PC-3 (cell line): ENCODE data around the gene GPX3. TPM values are rescaled to one million over a fixed set of nuclear protein-coding genes. Genes with fewer than 3 reads are reported as not detected.

Experiments used
- ATAC-seq: fragments of 200-7000 bp; cut with Tn5 transposase; 2 replicates; pipeline ENCODE4 v1.9.1; 2020; ENCODE audit warnings: mild to moderate bottlenecking, moderate library complexity
- BruUV-seq: library from RNA; stranded (reverse); fragments of 400-500 nt; replicated peaks from 2 replicates; lab custom pipeline; 2021; lab: Mats Ljungman, UMichigan
- CTCF ChIA-PET: fragments of 300-600 bp; sonication (Branson Sonifier 250); formaldehyde crosslinking; loops from one replicate; lab custom pipeline; 2022; ENCODE audit warnings: antibody characterized with exemption; lab: Charles Lee
- POLR2A ChIA-PET: fragments of 300-600 bp; sonication (Branson Sonifier 250); formaldehyde crosslinking; loops from one replicate; lab custom pipeline; 2022; ENCODE audit warnings: antibody characterized with exemption; ENCODE audit not compliant: unreplicated experiment; lab: Charles Lee
- DNase-seq: peaks from one replicate; pipeline ENCODE4 v3.0.0-alpha.2; 2015
- H2AFZ ChIP-seq: fragments of 300-600 bp; sonication (generic); 2 replicates; pipeline ENCODE4 v1.6.0; 2016; ENCODE audit warnings: antibody characterized with exemption, low read length
- H3F3A ChIP-seq: fragments of 300-600 bp; sonication (generic); one replicate; pipeline ENCODE4 v1.6.0; 2017; ENCODE audit warnings: antibody characterized with exemption, low read length, control low read depth, mild to moderate bottlenecking; ENCODE audit not compliant: unreplicated experiment
- H3K27ac ChIP-seq: fragments of 300-600 bp; sonication (generic); 2 replicates; pipeline ENCODE4 v1.5.1; 2016; ENCODE audit warnings: mild to moderate bottlenecking, low read length
- H3K27me3 ChIP-seq: fragments of 300-600 bp; sonication (generic); 2 replicates; pipeline ENCODE4 v1.6.1; 2016; ENCODE audit warnings: low read length, mixed read lengths
- H3K36me3 ChIP-seq: fragments of 300-600 bp; sonication (generic); 2 replicates; pipeline ENCODE4 v1.6.1; 2016; ENCODE audit warnings: low read depth, mixed run types, low read length, mixed read lengths
- H3K4me1 ChIP-seq: fragments of 300-600 bp; sonication (generic); 2 replicates; pipeline ENCODE4 v1.5.1; 2016; ENCODE audit warnings: low read length; ENCODE audit not compliant: insufficient read depth
- H3K4me2 ChIP-seq: fragments of 300-600 bp; sonication (generic); 2 replicates; pipeline ENCODE4 v1.6.0; 2016; ENCODE audit warnings: low read length
- H3K4me3 ChIP-seq: fragments of 300-600 bp; sonication (generic); 2 replicates; pipeline ENCODE4 v1.5.1; 2016; ENCODE audit warnings: mild to moderate bottlenecking, low read length, mixed read lengths
- H3K79me2 ChIP-seq: fragments of 300-600 bp; sonication (generic); 2 replicates; pipeline ENCODE4 v1.6.1; 2017; ENCODE audit warnings: low read length, mixed read lengths
- H3K9ac ChIP-seq: fragments of 300-600 bp; sonication (generic); 2 replicates; pipeline ENCODE4 v1.6.0; 2016; ENCODE audit warnings: mild to moderate bottlenecking, low read length
- H3K9me2 ChIP-seq: fragments of 300-600 bp; sonication (generic); replicated peaks from 2 replicates; pipeline ENCODE4 v1.6.1; 2016; ENCODE audit warnings: mixed run types, low read length, mixed read lengths
- H3K9me3 ChIP-seq: fragments of 300-600 bp; sonication (generic); 2 replicates; pipeline ENCODE4 v1.6.1; 2016; ENCODE audit warnings: low read length, mixed read lengths
- H4K20me1 ChIP-seq: fragments of 300-600 bp; sonication (generic); 2 replicates; pipeline ENCODE4 v1.6.1; 2016; ENCODE audit warnings: low read length, mixed read lengths
- CTCF ChIP-seq: fragments of 300-600 bp; sonication (generic); conservative IDR thresholded peaks from 2 replicates; pipeline ENCODE4 v1.5.1; 2017; ENCODE audit warnings: antibody characterized with exemption, low read depth, mild to moderate bottlenecking, low read length
- EZH2 ChIP-seq: fragments of 300-600 bp; sonication (generic); IDR thresholded peaks from one replicate; pipeline ENCODE4 v1.6.1; 2017; ENCODE audit warnings: antibody characterized with exemption, mild to moderate bottlenecking, low read length; ENCODE audit not compliant: unreplicated experiment
- EZH2phosphoT487 ChIP-seq: fragments of 300-600 bp; sonication (generic); IDR thresholded peaks from 2 replicates; pipeline ENCODE4 v1.6.1; 2018; ENCODE audit warnings: mild to moderate bottlenecking, antibody characterized with exemption, low read length, borderline replicate concordance
- intact Hi-C: fragments of 100-400 bp; cut with micrococcal nuclease; formaldehyde crosslinking; loops from 2 replicates; pipeline ENCODE4 v1.9.0; 2023
- total RNA-seq: library from RNA; depleted of rRNA; stranded (reverse); fragments of >200 nt; gene quantifications from 2 replicates; pipeline ENCODE4 v1.2.3, GENCODE V29; 2014

The GPX3 gene
- total RNA-seq, 1 experiment from 2014 or later, result not detected

GRCh38 chr5:151008906-151009305 is 11.5 kb upstream of the GPX3 start:
- ChIA-PET POLR2A (no interaction called here), CTCF (no interaction called here)
- Histone ChIP-seq H3K4me2 (no peak overlapping the region), H3K36me3 (no peaks in the 10 kb centered on the region), H3F3A (no peaks in the 10 kb centered on the region), H3K79me2 (no peaks in the 10 kb centered on the region), H3K9me3 (no peaks in the 10 kb centered on the region), H3K9ac (no peak overlapping the region), H3K27ac (no peak overlapping the region), H3K9me2 (no peaks in the 10 kb centered on the region), H3K27me3 (no peaks in the 10 kb centered on the region), H3K4me3 (no peak overlapping the region), H4K20me1 (no peaks in the 10 kb centered on the region), H3K4me1 (no peaks in the 10 kb centered on the region), H2AFZ (no peak overlapping the region)
- TF ChIP-seq EZH2phosphoT487, result no peak
- no peak for TF ChIP-seq EZH2
- no peak for TF ChIP-seq CTCF
- ATAC-seq (no peak), DNase-seq (no peak)
- intact Hi-C loops, result no loop called here
- no TSS peak for BruUV-seq

GRCh38 chr5:151012862-151013261 is 7.5 kb upstream of the GPX3 start:
- Histone ChIP-seq H3K4me1 (peaks cover 10% of the 10 kb centered on the region), H3F3A (no peaks in the 10 kb centered on the region), H3K9ac (no peak overlapping the region), H3K9me3 (no peaks in the 10 kb centered on the region), H3K36me3 (no peaks in the 10 kb centered on the region), H3K9me2 (no peaks in the 10 kb centered on the region), H3K4me2 (no peak overlapping the region), H3K79me2 (no peaks in the 10 kb centered on the region), H3K27me3 (no peaks in the 10 kb centered on the region), H4K20me1 (no peaks in the 10 kb centered on the region), H3K27ac (no peak overlapping the region), H3K4me3 (no peak overlapping the region), H2AFZ (no peak overlapping the region)
- no TSS peak for BruUV-seq
- intact Hi-C loops, result no loop called here
- no peak for ATAC-seq
- DNase-seq, result no peak
- TF ChIP-seq CTCF, result no peak
- ChIA-PET POLR2A (no interaction called here), CTCF (no interaction called here)

DNA sequence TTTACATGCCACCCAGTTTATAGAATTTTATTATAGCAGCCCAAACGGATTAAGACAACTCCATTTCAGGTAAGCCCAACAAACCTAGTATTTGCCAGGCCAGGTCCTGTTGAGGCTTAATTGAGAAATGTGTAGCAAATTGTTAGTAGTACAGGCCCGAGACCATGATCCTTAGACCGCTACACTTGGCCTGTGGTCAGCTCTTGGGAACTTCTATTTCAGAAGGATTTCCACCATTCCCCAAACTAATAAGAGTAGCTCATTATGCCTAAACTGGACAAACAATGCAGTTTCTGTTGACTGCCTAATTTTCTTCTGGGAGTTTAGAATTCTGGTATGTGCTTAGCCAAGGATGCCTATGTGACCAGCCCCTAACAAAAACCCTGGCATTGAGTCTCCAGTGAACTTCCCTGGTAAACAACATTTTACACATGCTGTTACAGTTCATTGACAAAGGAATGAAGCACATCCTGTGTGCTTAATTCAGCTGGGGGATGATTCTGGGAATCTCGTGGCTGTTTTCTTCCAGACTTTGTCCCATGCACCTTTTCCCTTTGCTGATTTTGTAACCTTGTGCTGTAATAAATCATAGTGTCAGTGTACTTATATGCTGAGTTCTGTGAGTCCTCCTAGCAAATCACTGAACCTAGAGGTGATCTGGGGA is 5.6 kb upstream of the GPX3 start:
- DNase-seq (peak; percentile 61), ATAC-seq (peak; percentile 94)
- Histone ChIP-seq H3K4me1 (peaks cover 10% of the 10 kb centered on the region), H3K9me3 (no peaks in the 10 kb centered on the region), H3F3A (no peaks in the 10 kb centered on the region), H3K27me3 (no peaks in the 10 kb centered on the region), H3K27ac (peak overlapping the region; percentile 39), H3K36me3 (no peaks in the 10 kb centered on the region), H3K9ac (no peak overlapping the region), H3K4me3 (no peak overlapping the region), H3K9me2 (no peaks in the 10 kb centered on the region), H3K4me2 (peak overlapping the region; percentile 17; the same call in 1 of the 2 replicates), H2AFZ (peak overlapping the region; percentile 14; the same call in 1 of the 2 replicates), H4K20me1 (no peaks in the 10 kb centered on the region), H3K79me2 (no peaks in the 10 kb centered on the region)
- ChIA-PET POLR2A (no interaction called here), CTCF (interaction anchor here (1.0 kb wide), 1 partner anchor 13 kb away, joined by 4 read pairs; no protein-coding TSS in a partner anchor)
- no TSS peak for BruUV-seq
- intact Hi-C loops, result no loop called here
- TF ChIP-seq EZH2 (no peak), EZH2phosphoT487 (no peak), CTCF (no peak)
